GM10266 (cell line): ENCODE results near the gene EVI5.
"Not testable (repeated sequence)": the region's sequence is repeated elsewhere in the genome, so short reads cannot be mapped to it uniquely, and the experiment has no call there.

ENCODE experiments used
- DNase-seq: peaks from one replicate; pipeline ENCODE4 v3.0.0; 2012; ENCODE audit errors: extremely low spot score
- CTCF ChIP-seq: IDR thresholded peaks from 2 replicates; pipeline ENCODE4 v1.5.1; 2012; ENCODE audit warnings: mild to moderate bottlenecking, low read depth; ENCODE audit not compliant: control insufficient read depth, insufficient read depth; ENCODE audit errors: missing control alignments

The EVI5 gene

GRCh38 chr1:92690212-92690906, 94.5 kb downstream of the EVI5 start:
- TF ChIP-seq CTCF = no peak
- DNase-seq = no peak

GRCh38 chr1:92679980-92680379, 104.9 kb downstream of the EVI5 start:
- no peak for DNase-seq
- no peak for TF ChIP-seq CTCF

DNA sequence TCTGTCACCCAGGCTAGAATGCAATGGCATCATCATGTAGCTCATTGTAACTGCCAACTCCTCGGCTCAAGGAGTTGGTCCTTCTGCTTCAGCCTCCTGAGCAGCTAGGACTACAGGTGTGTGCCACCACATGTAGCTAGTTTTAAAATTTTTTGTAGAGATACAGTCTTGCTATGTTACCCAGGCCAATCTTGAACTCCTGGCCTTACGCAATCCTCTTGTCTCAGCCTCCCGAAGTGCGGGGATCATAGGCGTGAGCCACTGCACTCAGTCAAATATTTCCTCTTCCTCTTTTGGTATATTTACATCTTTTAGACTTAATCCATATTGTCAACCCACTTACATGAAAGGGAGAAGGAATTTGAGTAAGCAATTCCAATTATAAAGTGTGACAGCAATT, 121.1 kb downstream of the EVI5 start:
- DNase-seq = no peak
- TF ChIP-seq CTCF = no peak

DNA sequence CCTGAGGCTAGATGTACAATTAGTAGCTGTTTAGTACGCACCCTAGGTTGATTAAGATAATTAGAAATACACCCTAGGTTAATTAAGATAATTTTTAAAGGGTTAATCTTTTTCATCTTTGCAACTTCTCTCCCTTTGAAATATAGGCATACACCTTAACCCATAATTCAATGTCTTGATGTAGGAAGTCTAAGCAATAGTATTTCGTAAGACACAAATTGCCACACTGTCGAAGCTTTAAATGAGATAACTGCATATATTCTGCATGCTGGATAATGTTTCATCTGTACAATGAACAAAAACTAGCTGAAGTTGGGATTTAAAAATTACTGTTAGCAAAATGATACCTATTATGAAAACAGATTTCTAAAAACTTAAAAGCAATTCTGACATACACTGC, 122.9 kb downstream of the EVI5 start:
- no peak for TF ChIP-seq CTCF
- no peak for DNase-seq

- DNase-seq = no peak
- no peak for TF ChIP-seq CTCF
Measured at GRCh38 chr1:92657701-92658100, 127.2 kb downstream of the EVI5 start.

GRCh38 chr1:92655197-92655801, 129.6 kb downstream of the EVI5 start:
- no peak for TF ChIP-seq CTCF
- DNase-seq = no peak

DNA sequence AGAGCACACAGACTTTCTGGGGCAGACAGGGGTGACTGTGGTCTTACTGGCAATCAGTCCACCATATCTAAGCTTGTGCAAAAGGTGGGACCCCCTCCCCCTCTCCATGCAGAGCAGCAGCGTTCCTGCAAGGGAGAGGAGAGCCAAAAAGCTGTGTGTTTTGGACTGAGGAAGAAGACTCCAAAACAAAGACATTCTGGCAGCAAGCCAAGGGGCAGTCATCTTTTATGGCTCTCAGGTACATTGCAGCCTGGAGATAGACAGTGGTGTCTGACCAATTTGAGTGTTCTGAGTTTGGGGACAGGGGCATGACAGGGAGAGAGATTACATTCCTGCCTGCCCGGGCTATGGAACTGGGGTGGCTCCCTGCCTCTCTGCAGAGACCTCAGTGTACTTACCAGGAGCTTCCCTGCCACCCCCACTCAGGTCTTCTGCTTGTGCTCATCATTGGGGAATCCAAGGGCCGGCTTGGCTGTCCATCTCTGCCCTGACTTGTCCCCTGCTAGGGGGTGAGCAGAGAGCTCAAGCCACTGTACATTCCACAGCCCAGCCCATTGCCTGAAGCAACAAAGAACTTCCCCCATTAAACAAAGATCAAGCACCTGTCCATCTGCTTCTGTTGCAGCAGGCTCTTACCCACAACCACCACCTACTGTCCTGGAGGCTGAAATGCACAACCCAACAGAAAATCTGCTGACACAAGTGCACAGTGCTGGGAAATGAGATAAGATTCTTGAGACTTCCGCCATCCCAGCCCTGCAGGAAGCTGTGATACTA, 131.1 kb downstream of the EVI5 start:
- DNase-seq = no peak
- no peak for TF ChIP-seq CTCF

GRCh38 chr1:92640686-92641085, 144.2 kb downstream of the EVI5 start:
- DNase-seq = not testable (repeated sequence)
